Dedifferentiated amniotic fluid mesenchymal stem cell (primary cell): ENCODE data around the gene LDLRAP1.

Experiments used
- DNase-seq: peaks from one replicate; pipeline ENCODE4 v3.0.0-alpha.2; 2016; ENCODE audit errors: extremely low spot score

The LDLRAP1 gene

GRCh38 chr1:25524568-25525360, 18.6 kb upstream of the LDLRAP1 start:
- DNase-seq = no peak

DNA sequence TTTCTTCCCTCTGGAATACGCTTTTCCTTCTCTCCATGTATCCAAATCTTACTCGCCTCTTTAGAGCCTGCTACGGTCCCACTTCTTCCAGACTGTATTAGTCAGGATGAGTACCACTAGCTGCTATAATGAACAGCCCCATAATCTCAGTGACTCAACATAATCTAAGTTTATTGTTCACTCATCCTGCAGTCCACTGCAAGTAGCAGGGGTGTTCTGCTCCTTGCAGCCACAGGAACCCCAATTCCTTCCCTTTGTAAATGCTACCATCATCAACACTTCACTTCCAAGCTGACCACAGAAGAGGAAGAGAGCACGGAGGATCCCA, 18.1 kb upstream of the LDLRAP1 start:
- no peak for DNase-seq

GRCh38 chr1:25526753-25527152, 16.7 kb upstream of the LDLRAP1 start:
- DNase-seq = no peak

GRCh38 chr1:25527226-25527846, 16.1 kb upstream of the LDLRAP1 start:
- no peak for DNase-seq

DNA sequence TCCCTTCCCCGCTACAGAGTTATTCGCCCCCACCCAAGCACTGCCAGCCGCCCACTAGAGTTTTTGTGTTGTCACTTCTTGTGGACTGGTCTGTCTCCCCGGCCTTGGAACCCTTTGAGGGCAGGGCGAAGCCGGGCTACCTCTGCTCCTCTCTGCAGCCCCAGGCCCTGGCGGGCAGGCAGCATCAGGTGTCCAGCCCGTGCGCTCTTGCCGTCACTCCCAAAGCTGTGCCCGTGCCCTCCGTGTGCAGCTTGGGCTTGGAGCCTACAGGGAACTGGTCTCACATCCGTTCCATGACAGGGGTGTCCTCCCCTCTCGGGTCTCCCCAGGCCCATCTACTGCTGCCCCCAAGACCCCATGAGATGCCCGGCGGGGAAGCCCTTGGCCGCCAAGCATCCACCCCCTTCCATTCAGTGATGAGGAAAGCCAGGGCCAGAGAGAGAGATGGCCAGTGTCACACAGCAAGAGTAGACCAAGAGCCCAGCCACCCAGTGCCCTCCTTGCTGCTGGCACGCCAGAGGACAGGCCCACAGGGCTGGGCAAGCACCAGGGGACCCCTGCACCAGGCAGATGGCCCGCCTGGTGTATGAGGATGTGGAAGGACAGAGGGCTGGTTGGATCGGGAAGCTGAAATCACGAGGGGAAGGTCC, 15.3 kb upstream of the LDLRAP1 start:
- no peak for DNase-seq

- no peak for DNase-seq
These were observed 14.4 kb upstream of the LDLRAP1 start for GRCh38 chr1:25528881-25529517.

GRCh38 chr1:25529518-25530185, 13.8 kb upstream of the LDLRAP1 start:
- no peak for DNase-seq

- no peak for DNase-seq
These were observed 13.0 kb upstream of the LDLRAP1 start for GRCh38 chr1:25530186-25531081.

DNA sequence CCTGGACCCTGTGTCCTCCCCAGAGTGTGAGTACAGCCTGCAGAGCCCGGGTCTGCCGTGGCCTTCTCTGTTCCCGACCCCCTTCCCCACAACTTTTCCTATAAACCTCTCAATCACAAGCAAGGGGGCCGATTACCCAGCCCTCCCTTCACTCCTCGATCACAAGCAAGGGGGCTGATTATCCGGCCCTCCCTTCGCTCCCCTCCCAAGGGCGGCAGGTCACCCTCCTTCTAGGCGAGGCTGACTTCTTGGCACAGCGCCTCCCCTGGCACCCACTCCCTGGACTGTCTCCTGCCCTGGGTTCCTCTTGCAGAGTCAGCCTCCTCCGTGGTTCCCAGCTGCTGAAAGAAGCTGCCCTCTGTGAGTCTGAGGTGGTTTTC, 12.3 kb upstream of the LDLRAP1 start:
- no peak for DNase-seq

DNA sequence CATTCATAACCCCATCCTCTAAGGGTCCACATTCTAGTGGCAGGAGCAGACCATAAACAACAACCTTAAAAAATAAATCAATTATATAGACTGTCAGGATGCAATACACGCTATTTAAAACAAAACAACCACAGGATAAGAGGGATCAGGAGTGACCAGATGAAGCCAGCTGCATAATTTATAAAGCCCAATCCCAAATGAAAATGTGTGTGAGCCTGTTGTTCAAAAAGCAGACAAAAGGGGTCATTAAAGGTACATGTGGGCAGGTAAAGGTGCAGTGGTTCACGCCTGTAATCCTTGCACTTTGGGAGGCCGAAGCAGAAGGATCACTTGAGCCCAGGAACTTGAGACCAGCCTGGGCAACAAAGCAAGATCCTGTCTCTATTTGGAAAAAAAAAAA, 10.4 kb upstream of the LDLRAP1 start:
- DNase-seq = no peak

GRCh38 chr1:25533775-25534409, 9.5 kb upstream of the LDLRAP1 start:
- no peak for DNase-seq

GRCh38 chr1:25534410-25534788, 9.0 kb upstream of the LDLRAP1 start:
- no peak for DNase-seq

GRCh38 chr1:25536124-25536523, 7.3 kb upstream of the LDLRAP1 start:
- DNase-seq = no peak

DNA sequence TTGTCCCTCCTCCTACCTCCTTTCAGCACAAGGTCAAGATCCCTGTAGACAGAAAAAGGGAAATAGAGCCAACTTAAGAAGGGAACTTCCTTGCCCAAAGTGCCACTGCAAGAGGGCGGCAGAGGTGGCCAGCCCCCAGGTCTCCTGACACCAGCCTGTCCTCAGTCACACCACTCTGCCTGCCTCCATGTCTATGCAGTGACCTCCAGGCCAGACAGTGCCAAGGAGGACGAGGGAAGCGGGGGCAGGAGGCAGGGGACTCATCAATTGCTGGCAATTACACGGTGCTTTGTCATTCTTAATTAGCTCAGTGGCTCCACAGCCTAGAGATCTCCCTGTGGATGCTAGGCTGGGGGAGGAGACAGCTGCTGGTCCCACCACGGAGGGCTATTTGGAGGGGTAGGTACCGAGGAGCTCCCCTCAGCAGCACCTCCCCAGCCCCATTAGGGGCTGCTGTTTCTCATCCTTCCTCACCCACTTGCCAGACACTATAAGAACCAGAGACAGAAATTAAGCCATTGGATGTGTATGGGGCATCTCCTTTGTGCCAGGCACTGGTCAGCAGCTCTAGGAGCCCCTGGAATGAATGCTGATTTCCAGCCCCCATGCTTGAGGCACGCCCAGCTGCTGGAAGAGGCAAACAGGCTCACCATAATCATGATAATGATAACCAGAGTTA, 6.1 kb upstream of the LDLRAP1 start:
- DNase-seq = no peak

- no peak for DNase-seq
These were observed 5.1 kb upstream of the LDLRAP1 start for GRCh38 chr1:25538191-25538767.

DNA sequence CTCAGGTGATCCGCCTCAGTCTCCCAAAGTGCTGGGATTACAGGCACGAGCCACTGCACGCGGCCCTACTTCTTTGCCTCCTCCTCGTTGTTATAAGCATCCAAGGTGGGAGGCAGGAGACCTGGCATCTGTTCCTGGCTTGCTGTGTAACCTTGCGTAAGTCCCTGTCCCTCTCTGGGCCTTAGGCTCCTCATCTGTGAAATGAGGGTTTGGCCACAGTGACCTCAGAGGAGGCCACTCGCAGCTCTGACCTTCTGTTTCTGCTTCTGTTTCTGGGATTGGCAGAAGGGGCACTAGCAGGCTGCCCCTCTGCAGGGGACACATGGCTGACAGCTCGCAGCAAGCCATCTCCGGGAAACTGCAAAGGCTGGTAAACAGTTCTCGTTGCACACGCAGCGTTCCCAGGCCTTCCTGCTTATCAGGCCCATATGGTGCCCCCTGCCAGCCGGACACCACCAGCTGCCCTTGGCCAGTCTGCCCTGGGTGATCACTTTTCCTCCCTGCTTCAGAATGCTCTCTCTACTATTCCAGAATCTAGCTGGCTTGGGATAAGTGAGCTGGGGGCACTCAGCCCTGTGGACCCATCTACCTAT, 2.6 kb upstream of the LDLRAP1 start:
- no peak for DNase-seq

DNA sequence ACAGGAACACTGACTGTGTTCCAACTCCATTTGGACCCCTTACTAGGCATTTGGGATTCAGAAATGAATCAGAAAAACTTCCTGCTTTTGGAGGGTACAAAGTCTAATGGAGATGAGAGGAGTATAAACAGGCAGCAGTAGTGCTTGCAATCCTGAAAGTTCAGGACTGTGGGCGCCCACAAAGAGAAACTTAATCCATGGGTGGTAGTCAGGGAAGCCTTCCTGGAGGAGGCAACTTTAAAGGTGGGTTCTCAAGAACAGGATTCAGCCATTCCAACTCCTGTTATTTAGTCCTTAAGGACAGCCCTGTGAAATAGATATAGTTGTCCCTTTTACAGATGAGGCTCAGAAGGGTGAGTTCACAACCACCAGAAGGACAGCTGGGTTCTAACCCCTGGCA, 2.0 kb upstream of the LDLRAP1 start:
- no peak for DNase-seq

DNA sequence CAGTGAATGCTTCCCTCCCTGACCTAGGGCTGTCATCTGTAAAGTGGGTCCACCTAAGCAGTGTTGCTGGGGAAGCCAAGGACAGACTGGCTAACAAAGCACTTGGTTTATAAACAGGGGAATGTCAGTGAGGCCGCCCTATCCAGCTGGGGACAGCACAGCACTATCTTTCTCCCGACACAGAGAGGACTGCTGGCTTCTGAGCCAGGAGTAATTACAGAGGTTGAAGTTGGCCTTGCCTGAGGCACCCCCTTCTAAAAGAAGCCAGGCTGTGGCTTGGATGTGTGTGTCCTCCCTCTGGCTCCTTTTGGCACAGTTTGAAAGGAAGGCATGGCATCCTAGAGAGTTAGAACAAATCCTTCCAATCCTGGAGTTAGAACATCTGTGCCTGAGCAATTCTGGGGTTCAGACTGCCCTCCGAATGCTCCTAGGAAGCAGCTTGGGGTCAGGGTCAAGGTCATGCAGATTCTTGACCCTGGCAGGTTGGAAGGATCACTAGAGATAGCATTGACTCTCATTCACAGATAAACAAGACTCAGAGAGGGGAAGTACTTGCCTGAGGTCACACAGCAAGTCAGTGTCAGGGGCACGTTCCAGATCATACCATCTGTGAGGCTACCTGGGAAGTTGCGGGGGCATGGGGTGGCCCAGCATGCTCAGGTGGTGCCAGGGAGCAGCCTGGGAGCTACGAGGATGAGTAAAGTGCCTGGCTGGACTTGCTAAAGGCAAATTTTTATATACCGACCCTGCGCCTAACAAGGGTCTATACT, 1.3 kb upstream of the LDLRAP1 start:
- DNase-seq = no peak

DNA sequence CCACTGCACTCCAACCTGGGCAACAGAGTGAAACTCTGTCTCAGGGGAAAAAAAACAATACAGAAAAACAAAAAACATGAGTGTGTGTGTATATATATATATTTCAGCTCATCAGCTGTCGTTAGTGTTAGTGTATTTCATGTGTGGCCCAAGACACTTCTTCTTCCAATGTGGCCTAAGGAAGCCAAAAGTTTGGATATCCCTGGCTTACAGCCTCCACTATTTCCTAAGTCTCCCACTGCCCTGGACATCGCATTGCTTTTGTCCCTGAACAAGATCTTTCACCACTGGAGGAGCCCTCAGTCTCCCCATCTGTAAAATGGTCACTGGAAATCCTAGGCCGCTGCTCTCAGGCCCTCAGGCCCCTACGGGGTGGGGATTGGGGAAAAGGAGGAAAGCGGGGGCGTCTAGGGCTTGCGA, 391 bp upstream of the LDLRAP1 start:
- DNase-seq = no peak
